GM21717 (cell line): ENCODE results near the gene CNTN4.
A peak's percentile ranks its signal among the peaks of the same experiment; 100 is the strongest.

Experiments
- ATAC-seq: cut with Tn5 transposase; IDR thresholded peaks from one replicate; pipeline ENCODE4 v1.9.1; 2021; ENCODE audit warnings: mild to moderate bottlenecking, moderate library complexity; ENCODE audit not compliant: unreplicated experiment

The CNTN4 gene

GRCh38 chr3:3013317-3014052, 914.8 kb downstream of the CNTN4 start:
- ATAC-seq, result no peak

- peak; percentile 70 for ATAC-seq
These were observed 916.8 kb downstream of the CNTN4 start for GRCh38 chr3:3015185-3016089.

GRCh38 chr3:3016226-3016625, 917.6 kb downstream of the CNTN4 start:
- no peak for ATAC-seq

GRCh38 chr3:3020209-3020608, 921.5 kb downstream of the CNTN4 start:
- no peak for ATAC-seq

GRCh38 chr3:3023111-3023745, 924.6 kb downstream of the CNTN4 start:
- ATAC-seq, result no peak

GRCh38 chr3:3027976-3028567, 929.4 kb downstream of the CNTN4 start:
- peak; percentile 99 for ATAC-seq

GRCh38 chr3:3031326-3031725, 932.7 kb downstream of the CNTN4 start:
- ATAC-seq, result no peak

GRCh38 chr3:3037156-3037555, 938.5 kb downstream of the CNTN4 start:
- no peak for ATAC-seq

- no peak for ATAC-seq
These were observed 939.7 kb downstream of the CNTN4 start for GRCh38 chr3:3038201-3038991.

GRCh38 chr3:3053974-3054373, 955.3 kb downstream of the CNTN4 start:
- ATAC-seq, result no peak

GRCh38 chr3:3059645-3060044, 961.0 kb downstream of the CNTN4 start:
- no peak for ATAC-seq

- no peak for ATAC-seq
These were observed 965.6 kb downstream of the CNTN4 start for GRCh38 chr3:3064297-3064696.

- ATAC-seq, result no peak
These were observed 967.2 kb downstream of the CNTN4 start for GRCh38 chr3:3065876-3066275.

GRCh38 chr3:3066378-3066777, 967.7 kb downstream of the CNTN4 start:
- peak; percentile 86 for ATAC-seq

- no peak for ATAC-seq
These were observed 968.2 kb downstream of the CNTN4 start for GRCh38 chr3:3066910-3067309.

GRCh38 chr3:3068358-3068881, 969.8 kb downstream of the CNTN4 start:
- ATAC-seq, result no peak

- no peak for ATAC-seq
These were observed 971.1 kb downstream of the CNTN4 start for GRCh38 chr3:3069723-3070122.

GRCh38 chr3:3071136-3071535, 972.5 kb downstream of the CNTN4 start:
- ATAC-seq, result no peak

GRCh38 chr3:3074551-3075257, 976.0 kb downstream of the CNTN4 start:
- ATAC-seq, result peak; percentile 82

- no peak for ATAC-seq
These were observed 981.6 kb downstream of the CNTN4 start for GRCh38 chr3:3080309-3080708.
